Measurements from ENCODE around the gene GGACT.

The GGACT gene

GRCh38 chr13:100523411-100523810 lies 65.2 kb downstream of the GGACT start:
- no peaks in the 10 kb centered on the region for H3K9me3 Mint-ChIP-seq
- H3K36me3 Mint-ChIP-seq (ENCODE audit: low read depth), result no peaks in the 10 kb centered on the region
- H3K27ac Mint-ChIP-seq, result no peak overlapping the region
- no peak overlapping the region for H3K4me3 Mint-ChIP-seq
- DNase-seq (no peak), ATAC-seq (no peak)
- H3K4me1 Mint-ChIP-seq, result peaks cover 6% of the 10 kb centered on the region
- no peaks in the 10 kb centered on the region for H3K27me3 Mint-ChIP-seq

GRCh38 chr13:100522618-100523309 lies 65.8 kb downstream of the GGACT start:
- no peaks in the 10 kb centered on the region for H3K27me3 Mint-ChIP-seq
- peaks cover 7% of the 10 kb centered on the region for H3K4me1 Mint-ChIP-seq
- H3K4me3 Mint-ChIP-seq, result no peak overlapping the region
- H3K27ac Mint-ChIP-seq, result no peak overlapping the region
- ATAC-seq, result no peak
- no peaks in the 10 kb centered on the region for H3K36me3 Mint-ChIP-seq (ENCODE audit: low read depth)
- H3K9me3 Mint-ChIP-seq, result no peaks in the 10 kb centered on the region
- no peak for DNase-seq

GRCh38 chr13:100521851-100522617 lies 66.6 kb downstream of the GGACT start:
- no peak overlapping the region for H3K27ac Mint-ChIP-seq
- no peaks in the 10 kb centered on the region for H3K36me3 Mint-ChIP-seq (ENCODE audit: low read depth)
- ATAC-seq, result no peak
- no peaks in the 10 kb centered on the region for H3K9me3 Mint-ChIP-seq
- peak overlapping the region; percentile 46 for H3K4me3 Mint-ChIP-seq
- peaks cover 7% of the 10 kb centered on the region for H3K4me1 Mint-ChIP-seq
- DNase-seq, result no peak
- H3K27me3 Mint-ChIP-seq, result no peaks in the 10 kb centered on the region

- Mint-ChIP-seq H3K4me3 (peak overlapping the region; percentile 46), H3K27ac (no peak overlapping the region), H3K4me1 (peaks cover 7% of the 10 kb centered on the region), H3K9me3 (no peaks in the 10 kb centered on the region), H3K27me3 (no peaks in the 10 kb centered on the region), H3K36me3 (ENCODE audit: low read depth) (no peaks in the 10 kb centered on the region)
- no peak for DNase-seq
- ATAC-seq, result no peak
Observed at GRCh38 chr13:100520936-100521850, 67.4 kb downstream of the GGACT start.

- Mint-ChIP-seq H3K36me3 (ENCODE audit: low read depth) (no peaks in the 10 kb centered on the region), H3K27ac (no peak overlapping the region), H3K4me1 (peaks cover 7% of the 10 kb centered on the region), H3K9me3 (no peaks in the 10 kb centered on the region), H3K27me3 (no peaks in the 10 kb centered on the region), H3K4me3 (no peak overlapping the region)
- no peak for DNase-seq
- no peak for ATAC-seq
Observed at GRCh38 chr13:100519626-100520025, 69.0 kb downstream of the GGACT start.

GRCh38 chr13:100518394-100519062 lies 70.1 kb downstream of the GGACT start:
- Mint-ChIP-seq H3K4me1 (peaks cover 7% of the 10 kb centered on the region), H3K4me3 (no peak overlapping the region), H3K9me3 (no peaks in the 10 kb centered on the region), H3K27me3 (no peaks in the 10 kb centered on the region), H3K27ac (no peak overlapping the region), H3K36me3 (ENCODE audit: low read depth) (no peaks in the 10 kb centered on the region)
- ATAC-seq, result no peak
- DNase-seq, result no peak

GRCh38 chr13:100517728-100518127 lies 70.9 kb downstream of the GGACT start:
- no peak overlapping the region for H3K4me3 Mint-ChIP-seq
- ATAC-seq, result no peak
- H3K27me3 Mint-ChIP-seq, result no peaks in the 10 kb centered on the region
- no peak overlapping the region for H3K27ac Mint-ChIP-seq
- no peaks in the 10 kb centered on the region for H3K36me3 Mint-ChIP-seq (ENCODE audit: low read depth)
- H3K9me3 Mint-ChIP-seq, result no peaks in the 10 kb centered on the region
- DNase-seq, result no peak
- H3K4me1 Mint-ChIP-seq, result peaks cover 7% of the 10 kb centered on the region

GRCh38 chr13:100517135-100517534 lies 71.5 kb downstream of the GGACT start:
- Mint-ChIP-seq H3K36me3 (ENCODE audit: low read depth) (no peaks in the 10 kb centered on the region), H3K4me1 (peaks cover 7% of the 10 kb centered on the region), H3K4me3 (no peak overlapping the region), H3K27ac (no peak overlapping the region), H3K27me3 (no peaks in the 10 kb centered on the region), H3K9me3 (no peaks in the 10 kb centered on the region)
- ATAC-seq, result no peak
- no peak for DNase-seq

- DNase-seq, result no peak
- no peak overlapping the region for H3K4me3 Mint-ChIP-seq
- no peaks in the 10 kb centered on the region for H3K9me3 Mint-ChIP-seq
- H3K27me3 Mint-ChIP-seq, result no peaks in the 10 kb centered on the region
- no peaks in the 10 kb centered on the region for H3K36me3 Mint-ChIP-seq (ENCODE audit: low read depth)
- H3K27ac Mint-ChIP-seq, result no peak overlapping the region
- H3K4me1 Mint-ChIP-seq, result peaks cover 2% of the 10 kb centered on the region
- no peak for ATAC-seq
Observed at GRCh38 chr13:100515410-100515800, 73.2 kb downstream of the GGACT start.

GRCh38 chr13:100514788-100515409 lies 73.7 kb downstream of the GGACT start:
- DNase-seq (peak; percentile 76), ATAC-seq (peak; percentile 86)
- Mint-ChIP-seq H3K4me3 (no peak overlapping the region), H3K27me3 (no peaks in the 10 kb centered on the region), H3K4me1 (peaks cover 2% of the 10 kb centered on the region), H3K27ac (no peak overlapping the region), H3K9me3 (no peaks in the 10 kb centered on the region), H3K36me3 (ENCODE audit: low read depth) (no peaks in the 10 kb centered on the region)

- DNase-seq (no peak), ATAC-seq (no peak)
- Mint-ChIP-seq H3K27ac (no peak overlapping the region), H3K4me3 (no peak overlapping the region), H3K9me3 (no peaks in the 10 kb centered on the region), H3K4me1 (peaks cover 2% of the 10 kb centered on the region), H3K27me3 (no peaks in the 10 kb centered on the region), H3K36me3 (ENCODE audit: low read depth) (no peaks in the 10 kb centered on the region)
Observed at GRCh38 chr13:100513987-100514670, 74.5 kb downstream of the GGACT start.

- Mint-ChIP-seq H3K36me3 (ENCODE audit: low read depth) (no peaks in the 10 kb centered on the region), H3K27ac (no peak overlapping the region), H3K9me3 (no peaks in the 10 kb centered on the region), H3K27me3 (no peaks in the 10 kb centered on the region), H3K4me1 (peaks cover 2% of the 10 kb centered on the region), H3K4me3 (no peak overlapping the region)
- ATAC-seq (no peak), DNase-seq (no peak)
Observed at GRCh38 chr13:100513171-100513570, 75.4 kb downstream of the GGACT start.

GRCh38 chr13:100512422-100512821 lies 76.2 kb downstream of the GGACT start:
- ATAC-seq, result no peak
- Mint-ChIP-seq H3K27me3 (no peaks in the 10 kb centered on the region), H3K36me3 (ENCODE audit: low read depth) (no peaks in the 10 kb centered on the region), H3K4me3 (no peak overlapping the region), H3K9me3 (no peaks in the 10 kb centered on the region), H3K27ac (no peak overlapping the region), H3K4me1 (no peaks in the 10 kb centered on the region)
- DNase-seq, result no peak
